Right lobe of liver (tissue), 4 donors: Measurements from ENCODE around the gene C19orf53.

Experiments
- POLR2A ChIP-seq: fragments of 450-650 bp; IDR thresholded peaks from one replicate; pipeline ENCODE4 v1.6.1; 2017; ENCODE audit warnings: antibody characterized with exemption, mild to moderate bottlenecking
- TF ChIP-seq, protein P1 (sequence below), 4 donors: fragments of 200-600 bp in 3 of 4; fragments of 450-650 bp in 1 of 4; IDR thresholded peaks; one replicate each; pipeline versions ENCODE4 v1.5.1 to v1.8.0; 2016 to 2022; ENCODE audit warnings: antibody characterized with exemption in 4 of 4, mild to moderate bottlenecking in 2 of 4
- donor health status: DM: no; HTN: no; CAD: no.
- donor health status: DM: no; HTN: no; CAD: no.
- donor health status: DM: no; HTN: yes; CAD: no.

DNA sequence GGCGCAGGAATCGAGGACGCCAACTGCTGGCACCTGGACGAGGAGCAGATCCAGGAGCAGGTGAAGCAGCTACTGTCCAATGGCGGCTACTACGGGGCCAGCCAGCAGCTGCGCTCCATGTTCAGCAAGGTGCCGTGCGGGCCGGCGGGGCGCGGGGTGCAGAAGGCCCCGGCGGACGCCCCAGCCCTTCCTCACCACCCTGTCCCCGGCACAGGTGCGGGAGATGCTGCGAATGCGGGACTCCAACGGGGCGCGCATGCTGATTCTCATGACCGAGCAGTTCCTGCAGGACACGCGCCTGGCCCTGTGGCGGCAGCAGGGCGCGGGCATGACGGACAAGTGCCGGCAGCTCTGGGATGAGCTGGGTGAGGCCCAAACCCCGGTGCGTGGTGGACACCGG, 34.6 kb downstream of the C19orf53 start:
- TF ChIP-seq, protein P1, sequence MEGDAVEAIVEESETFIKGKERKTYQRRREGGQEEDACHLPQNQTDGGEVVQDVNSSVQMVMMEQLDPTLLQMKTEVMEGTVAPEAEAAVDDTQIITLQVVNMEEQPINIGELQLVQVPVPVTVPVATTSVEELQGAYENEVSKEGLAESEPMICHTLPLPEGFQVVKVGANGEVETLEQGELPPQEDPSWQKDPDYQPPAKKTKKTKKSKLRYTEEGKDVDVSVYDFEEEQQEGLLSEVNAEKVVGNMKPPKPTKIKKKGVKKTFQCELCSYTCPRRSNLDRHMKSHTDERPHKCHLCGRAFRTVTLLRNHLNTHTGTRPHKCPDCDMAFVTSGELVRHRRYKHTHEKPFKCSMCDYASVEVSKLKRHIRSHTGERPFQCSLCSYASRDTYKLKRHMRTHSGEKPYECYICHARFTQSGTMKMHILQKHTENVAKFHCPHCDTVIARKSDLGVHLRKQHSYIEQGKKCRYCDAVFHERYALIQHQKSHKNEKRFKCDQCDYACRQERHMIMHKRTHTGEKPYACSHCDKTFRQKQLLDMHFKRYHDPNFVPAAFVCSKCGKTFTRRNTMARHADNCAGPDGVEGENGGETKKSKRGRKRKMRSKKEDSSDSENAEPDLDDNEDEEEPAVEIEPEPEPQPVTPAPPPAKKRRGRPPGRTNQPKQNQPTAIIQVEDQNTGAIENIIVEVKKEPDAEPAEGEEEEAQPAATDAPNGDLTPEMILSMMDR (IDR thresholded peaks at IDR 0.05) = no peak
- no peak for TF ChIP-seq POLR2A
